ENCODE results near the gene TAF6L. TPM values are rescaled to one million over a fixed set of nuclear protein-coding genes. Genes with fewer than 3 reads are reported as not detected.

The TAF6L gene
- total and polyA plus RNA-seq, 2 donors (not counting 1 experiment from before 2014, with no cell fraction given): 28.2 to 48.2 TPM

- under 1% methylated on average over 77 of the region's 77 CpGs for WGBS (ENCODE audit: insufficient coverage)
- peak; percentile 87 for ATAC-seq (ENCODE audit: low read depth)
- Mint-ChIP-seq H3K27me3 (no peaks in the 10 kb centered on the region), H3K9me3 (ENCODE audit: insufficient read depth) (no peaks in the 10 kb centered on the region), H3K4me1 (peaks cover 32% of the 10 kb centered on the region), H3K27ac (peak within 1 kb of the TSS; percentile 99), H3K4me3 (peak within 1 kb of the TSS; percentile 100)
- Histone ChIP-seq H3K79me2 (ENCODE audit: control insufficient read depth, insufficient read depth, low read length) (peaks cover 41% of the 10 kb centered on the region), H3K27me3 (replicated peaks in 1 of 4; ENCODE audit: control extremely low read depth in 1 of 4, control insufficient read depth in 3 of 4, insufficient read depth in 4 of 4, low read length in 3 of 4) (no peaks in the 10 kb centered on the region), H3K9ac (ENCODE audit: low read length) (peak within 1 kb of the TSS; percentile 91), H4K20me1 (ENCODE audit: control insufficient read depth, insufficient read depth, low read length, poor library complexity, severe bottlenecking) (peaks cover 13% of the 10 kb centered on the region), H3K27ac (ENCODE audit: low read length in 2 of 2) (peak within 1 kb of the TSS; percentile 69 to 86), H3K4me2 (replicated peaks; ENCODE audit: low read depth, low read length, poor library complexity, severe bottlenecking) (peak within 1 kb of the TSS; percentile 82), H3K4me3 (ENCODE audit: control extremely low read depth in 1 of 5, extremely low read depth in 1 of 5, insufficient read depth in 1 of 5, low read depth in 2 of 5, low read length in 4 of 5) (peak within 1 kb of the TSS; percentile 77 to 96 (median 89)), H3K9me3 (ENCODE audit: control extremely low read depth in 1 of 3, control insufficient read depth in 2 of 3, insufficient read depth in 1 of 3, low read length in 2 of 3) (no peaks in the 10 kb centered on the region), H3K4me1 (ENCODE audit: control insufficient read depth in 2 of 2, insufficient read depth in 2 of 2, low read length in 2 of 2) (peaks cover 11 to 25% of the 10 kb centered on the region in 2 donors), H3K36me3 (replicated peaks in 1 of 2; ENCODE audit: control extremely low read depth in 1 of 2, control insufficient read depth in 1 of 2, extremely low read depth in 1 of 2, insufficient read depth in 2 of 2, low read length in 1 of 2) (peaks cover 11 to 31% of the 10 kb centered on the region in 2 experiments), H2AFZ (ENCODE audit: insufficient read depth, low read depth, low read length, poor library complexity, severe bottlenecking) (peak within 1 kb of the TSS; percentile 66)
- TF ChIP-seq EZH2 (IDR thresholded peaks at IDR 0.05; ENCODE audit: borderline replicate concordance, insufficient read depth, low read depth, low read length, poor library complexity, severe bottlenecking): no peak
- TF ChIP-seq, protein P1, sequence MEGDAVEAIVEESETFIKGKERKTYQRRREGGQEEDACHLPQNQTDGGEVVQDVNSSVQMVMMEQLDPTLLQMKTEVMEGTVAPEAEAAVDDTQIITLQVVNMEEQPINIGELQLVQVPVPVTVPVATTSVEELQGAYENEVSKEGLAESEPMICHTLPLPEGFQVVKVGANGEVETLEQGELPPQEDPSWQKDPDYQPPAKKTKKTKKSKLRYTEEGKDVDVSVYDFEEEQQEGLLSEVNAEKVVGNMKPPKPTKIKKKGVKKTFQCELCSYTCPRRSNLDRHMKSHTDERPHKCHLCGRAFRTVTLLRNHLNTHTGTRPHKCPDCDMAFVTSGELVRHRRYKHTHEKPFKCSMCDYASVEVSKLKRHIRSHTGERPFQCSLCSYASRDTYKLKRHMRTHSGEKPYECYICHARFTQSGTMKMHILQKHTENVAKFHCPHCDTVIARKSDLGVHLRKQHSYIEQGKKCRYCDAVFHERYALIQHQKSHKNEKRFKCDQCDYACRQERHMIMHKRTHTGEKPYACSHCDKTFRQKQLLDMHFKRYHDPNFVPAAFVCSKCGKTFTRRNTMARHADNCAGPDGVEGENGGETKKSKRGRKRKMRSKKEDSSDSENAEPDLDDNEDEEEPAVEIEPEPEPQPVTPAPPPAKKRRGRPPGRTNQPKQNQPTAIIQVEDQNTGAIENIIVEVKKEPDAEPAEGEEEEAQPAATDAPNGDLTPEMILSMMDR (IDR thresholded peaks at IDR 0.05): peak; percentile 22
- DNase-seq: peak; percentile 98
- intact Hi-C loops (cut with micrococcal nuclease): loop anchor here (1.0 kb wide), 6 partner anchors 13 to 57 kb away; partner anchors contain the start of genes TMEM179B, TMEM223 and WDR74
- ChIA-PET POLR2A (interaction anchor here (0.7 to 3.4 kb wide), 18 partner anchors 9 to 111 kb away, joined by 3 to 27 read pairs (median 5); partner anchors contain the start of genes HNRNPUL2, POLR2G, STX5 and TEX54), CTCF (interaction anchor here (0.8 to 1.9 kb wide), 5 partner anchors 11 to 57 kb away, joined by 3 to 10 read pairs (median 3); partner anchors contain the start of genes TEX54 and WDR74)
Measured at GRCh38 chr11:62805076-62805892, 34.1 kb downstream of the TAF6L start, which contains the start of gene NXF1. Gene NXF1, minus strand, starts transcription at chr11:62805440. Its CDS starts 84 bp downstream, at chr11:62805356.

All from B cell (primary cell).